Gastrocnemius medialis (tissue), 4 donors: ENCODE data around the gene MEGF11.

ENCODE experiments used
- CTCF ChIP-seq, 5 experiments: fragments of 450-650 bp in 3 of 5; fragments of 200-600 bp in 2 of 5; sonication (generic) in 2 of 5; IDR thresholded peaks in 4 of 5; conservative IDR thresholded peaks in 1 of 5; 1 replicate in 4 of 5; 2 replicates in 1 of 5; pipeline ENCODE4 v1.5.1; 2016 to 2019; ENCODE audit warnings: antibody characterized with exemption in 5 of 5, mild to moderate bottlenecking in 3 of 5, moderate library complexity in 3 of 5
- POLR2A ChIP-seq, 2 donors: fragments of 450-650 bp; IDR thresholded peaks; one replicate each; pipeline ENCODE4 v1.6.1; 2017; ENCODE audit warnings: antibody characterized with exemption in 2 of 2, mild to moderate bottlenecking in 2 of 2, moderate library complexity in 2 of 2

DNA sequence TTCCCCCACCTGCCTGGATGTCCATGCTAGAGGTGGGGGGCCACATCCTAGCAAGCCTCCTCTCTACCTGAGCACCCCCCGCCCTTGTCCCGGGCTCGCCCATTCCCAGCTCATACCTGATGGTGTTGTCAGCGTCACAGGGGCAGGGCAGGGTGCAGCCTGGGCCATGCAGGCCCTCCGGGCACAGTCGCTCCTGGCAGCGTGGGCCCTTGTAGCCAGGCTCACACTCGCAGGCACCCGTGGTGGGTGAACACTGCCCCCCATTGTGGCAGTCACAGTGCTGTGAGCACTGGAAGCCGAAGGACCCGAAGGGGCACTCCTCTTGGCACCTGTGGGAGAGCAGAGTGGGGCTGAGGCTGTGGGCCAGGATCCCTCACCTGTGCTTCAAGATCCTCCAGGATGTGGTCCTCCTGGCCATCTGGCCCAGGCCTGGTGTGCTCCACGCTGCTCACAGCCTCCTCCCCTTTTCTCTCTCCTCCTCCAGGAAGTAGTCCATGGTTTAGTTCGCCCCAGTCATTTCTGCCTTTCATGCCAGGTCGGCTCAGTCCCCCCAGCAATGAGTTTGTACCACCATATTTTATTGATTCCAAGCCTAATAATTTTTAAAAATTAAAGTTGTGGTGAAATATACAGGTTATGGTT is 288.6 kb downstream of the MEGF11 start:
- no peak for TF ChIP-seq POLR2A (IDR thresholded peaks at IDR 0.05)
- no peak for TF ChIP-seq CTCF (IDR thresholded peaks at IDR 0.05 in 4 of 5, conservative IDR thresholded peaks at IDR 0.05 in 1 of 5)
